NCI-H146 (cell line): ENCODE results near the gene ART5.

Experiments
- DNase-seq: peaks from one replicate; lab custom pipeline; 2025; lab: John Stamatoyannopoulos, UW

Gene ART5

GRCh38 chr11:3641701-3642070, at the start of gene ART5:
Gene ART5, minus strand, starts transcription at chr11:3641992. Its CDS starts 130 bp downstream, at chr11:3641862.
- no peak for DNase-seq

- no peak for DNase-seq
Measured at GRCh38 chr11:3686751-3687150, 45.0 kb upstream of the ART5 start.

- DNase-seq = no peak
Measured at GRCh38 chr11:3685923-3686322, 44.1 kb upstream of the ART5 start.

- no peak for DNase-seq
Measured at GRCh38 chr11:3684819-3685172, 43.0 kb upstream of the ART5 start.

GRCh38 chr11:3684129-3684818, 42.5 kb upstream of the ART5 start:
- no peak for DNase-seq

- DNase-seq = no peak
Measured at GRCh38 chr11:3683039-3683438, 41.2 kb upstream of the ART5 start.

GRCh38 chr11:3679077-3679476, 37.3 kb upstream of the ART5 start:
- no peak for DNase-seq

- no peak for DNase-seq
Measured at GRCh38 chr11:3675971-3676370, 34.2 kb upstream of the ART5 start.

- DNase-seq = no peak
Measured at GRCh38 chr11:3674189-3674588, 32.4 kb upstream of the ART5 start.

- DNase-seq = peak; percentile 40
Measured at GRCh38 chr11:3671334-3672254, 29.8 kb upstream of the ART5 start, which contains the start of gene CHRNA10. Gene CHRNA10, minus strand, starts transcription at chr11:3671384. Its CDS starts 72 bp downstream, at chr11:3671312.

GRCh38 chr11:3669742-3670183, 28.0 kb upstream of the ART5 start:
- DNase-seq = no peak

- DNase-seq = no peak
Measured at GRCh38 chr11:3669128-3669527, 27.3 kb upstream of the ART5 start.

- no peak for DNase-seq
Measured at GRCh38 chr11:3667149-3668035, 25.6 kb upstream of the ART5 start.

- no peak for DNase-seq
Measured at GRCh38 chr11:3666023-3666530, 24.3 kb upstream of the ART5 start.

GRCh38 chr11:3665336-3666022, 23.7 kb upstream of the ART5 start:
- no peak for DNase-seq

- no peak for DNase-seq
Measured at GRCh38 chr11:3664032-3664630, 22.3 kb upstream of the ART5 start.

- DNase-seq = no peak
Measured at GRCh38 chr11:3662856-3663255, 21.1 kb upstream of the ART5 start.

GRCh38 chr11:3660960-3661359, 19.2 kb upstream of the ART5 start:
- DNase-seq = no peak

- peak; percentile 75 for DNase-seq
Measured at GRCh38 chr11:3659595-3660515, 18.1 kb upstream of the ART5 start.

- DNase-seq = no peak
Measured at GRCh38 chr11:3658252-3658651, 16.5 kb upstream of the ART5 start.
